Esophagus squamous epithelium (tissue), 5 donors: ENCODE measurements around the gene UBE4A. TPM values are rescaled to one million over a fixed set of nuclear protein-coding genes. Genes with fewer than 3 reads are reported as not detected.

Experiments used
- DNase-seq: peaks from one replicate; lab custom pipeline; 2025; lab: John Stamatoyannopoulos, UW
- H3K27ac ChIP-seq, 4 donors: fragments of 200-600 bp; sonication (generic); one replicate each; pipeline ENCODE4 v1.5.1; 2016 to 2019; ENCODE audit warnings: mild to moderate bottlenecking in 1 of 4
- H3K27me3 ChIP-seq, 4 donors: fragments of 200-600 bp; sonication (generic); 1 replicate in 3 of 4; 2 replicates in 1 of 4; pipeline versions ENCODE4 v1.5.1 to v1.6.0; 2017 to 2021; ENCODE audit warnings: antibody characterized with exemption in 1 of 4
- H3K36me3 ChIP-seq, 3 donors: fragments of 200-600 bp; sonication (generic); one replicate each; pipeline ENCODE4 v1.5.1; 2016 to 2019
- H3K4me1 ChIP-seq, 3 donors: fragments of 200-600 bp; sonication (generic); one replicate each; pipeline ENCODE4 v1.5.1; 2017 to 2019
- H3K4me3 ChIP-seq, 4 donors: fragments of 200-600 bp; sonication (generic); 1 replicate in 3 of 4; 2 replicates in 1 of 4; pipeline ENCODE4 v1.5.1; 2016 to 2019; ENCODE audit warnings: mild to moderate bottlenecking in 2 of 4, moderate library complexity in 1 of 4
- H3K9me3 ChIP-seq, 3 donors: fragments of 200-600 bp; sonication (generic); one replicate each; pipeline ENCODE4 v1.5.1; 2016 to 2019
- POLR2A ChIP-seq, 4 donors: fragments of 450-650 bp; IDR thresholded peaks; one replicate each; pipeline ENCODE4 v1.6.1; 2017; ENCODE audit warnings: antibody characterized with exemption in 4 of 4, mild to moderate bottlenecking in 4 of 4, moderate library complexity in 3 of 4
- intact Hi-C: fragments of 100-400 bp; cut with DNase I; formaldehyde crosslinking; loops from one replicate; pipeline ENCODE4 v1.15.0; 2022
- small RNA-seq, 4 donors: library from RNA; depleted of rRNA; stranded (forward); fragments of <200 nt; gene quantifications; one replicate each; pipeline ENCODE3, GENCODE V24; 2016
- total RNA-seq, 4 donors: library from RNA; depleted of rRNA; stranded (reverse); fragments of >200 nt; gene quantifications; one replicate each; pipeline ENCODE4 v1.1.0, GENCODE V29; 2016
- TF ChIP-seq, protein P1 (sequence below), 6 experiments: fragments of 450-650 bp in 4 of 6; fragments of 200-600 bp in 2 of 6; sonication (generic) in 2 of 6; IDR thresholded peaks; one replicate each; pipeline ENCODE4 v1.5.1; 2016 to 2019; ENCODE audit warnings: antibody characterized with exemption in 6 of 6, mild to moderate bottlenecking in 4 of 6, moderate library complexity in 4 of 6
- donor health status: DM: yes; HTN: yes; CAD: no.

The UBE4A gene
- total RNA-seq, 4 donors from 2014 or later = 21.9 to 36.0 (median 33.2) TPM

DNA sequence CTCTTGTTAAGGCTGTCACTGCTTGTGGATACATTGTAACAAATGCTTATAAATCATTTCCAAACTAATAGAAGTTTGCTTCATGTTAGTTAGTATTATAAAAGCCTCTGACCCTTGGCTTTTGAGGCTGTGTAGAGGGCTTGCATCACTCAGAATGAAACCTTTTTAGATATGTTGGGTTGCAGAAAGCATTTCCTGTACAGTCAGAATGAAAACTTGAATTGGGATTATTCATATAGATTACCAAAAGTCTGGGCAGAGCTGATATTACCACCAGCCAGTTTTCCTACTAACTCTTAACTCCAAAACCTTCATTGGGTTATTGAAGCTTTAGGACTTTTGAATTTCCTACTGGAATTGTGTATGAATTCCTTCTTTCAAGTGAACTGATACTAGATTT is 88.9 kb downstream of the UBE4A start:
- Histone ChIP-seq H3K36me3 (peaks cover 0 to 11% (median 0%) of the 10 kb centered on the region in 3 donors), H3K4me3 (no peak overlapping the region), H3K4me1 (peaks cover 0 to 31% (median 2%) of the 10 kb centered on the region in 3 donors), H3K27ac (no peak overlapping the region), H3K9me3 (no peaks in the 10 kb centered on the region), H3K27me3 (no peaks in the 10 kb centered on the region)
- intact Hi-C loops = no loop called here
- no peak for DNase-seq
- no peak for TF ChIP-seq POLR2A (IDR thresholded peaks at IDR 0.05)
- TF ChIP-seq, protein P1, sequence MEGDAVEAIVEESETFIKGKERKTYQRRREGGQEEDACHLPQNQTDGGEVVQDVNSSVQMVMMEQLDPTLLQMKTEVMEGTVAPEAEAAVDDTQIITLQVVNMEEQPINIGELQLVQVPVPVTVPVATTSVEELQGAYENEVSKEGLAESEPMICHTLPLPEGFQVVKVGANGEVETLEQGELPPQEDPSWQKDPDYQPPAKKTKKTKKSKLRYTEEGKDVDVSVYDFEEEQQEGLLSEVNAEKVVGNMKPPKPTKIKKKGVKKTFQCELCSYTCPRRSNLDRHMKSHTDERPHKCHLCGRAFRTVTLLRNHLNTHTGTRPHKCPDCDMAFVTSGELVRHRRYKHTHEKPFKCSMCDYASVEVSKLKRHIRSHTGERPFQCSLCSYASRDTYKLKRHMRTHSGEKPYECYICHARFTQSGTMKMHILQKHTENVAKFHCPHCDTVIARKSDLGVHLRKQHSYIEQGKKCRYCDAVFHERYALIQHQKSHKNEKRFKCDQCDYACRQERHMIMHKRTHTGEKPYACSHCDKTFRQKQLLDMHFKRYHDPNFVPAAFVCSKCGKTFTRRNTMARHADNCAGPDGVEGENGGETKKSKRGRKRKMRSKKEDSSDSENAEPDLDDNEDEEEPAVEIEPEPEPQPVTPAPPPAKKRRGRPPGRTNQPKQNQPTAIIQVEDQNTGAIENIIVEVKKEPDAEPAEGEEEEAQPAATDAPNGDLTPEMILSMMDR (IDR thresholded peaks at IDR 0.05) = no peak

Small RNA genes lying within 50 kb of the gene (small RNA-seq; reads per million reads assigned to genes)
- gene AP001582.1 = 0 reads per million in 4 donors

Other genes with a start within 250 kb of the UBE4A start
- gene SCN4B, start 206.8 kb upstream of the UBE4A start, total RNA-seq = 1 to 10 TPM in 3 of 4 donors, under 1 TPM in 1; 0.87 to 4.2 (median 1.3) TPM
- gene SCN2B, start 183.0 kb upstream of the UBE4A start, total RNA-seq = 1 to 10 TPM in 1 of 4 donors, under 1 TPM in 1, not detected in 2; 0.38 to 1.1 TPM
- gene JAML, start 134.6 kb upstream of the UBE4A start, total RNA-seq = 10 to 100 TPM in 2 of 4 donors, 1 to 10 TPM in 2; 2.2 to 17.9 (median 9.5) TPM
- gene MPZL3, start 107.2 kb upstream of the UBE4A start, total RNA-seq = 10 to 100 TPM; 17.4 to 44.4 (median 32.4) TPM
- 100 to 1,000 TPM; 249 to 491 (median 352) TPM for gene MPZL2, start 95.3 kb upstream of the UBE4A start, total RNA-seq
- 1 to 10 TPM; 1.9 to 7.8 (median 3.1) TPM for gene CD3E, start 54.9 kb upstream of the UBE4A start, total RNA-seq
- gene CD3D, start 16.9 kb upstream of the UBE4A start, total RNA-seq = 10 to 100 TPM in 1 of 4 donors, 1 to 10 TPM in 3; 5.7 to 11.8 (median 7.2) TPM
- 1 to 10 TPM in 3 of 4 donors, under 1 TPM in 1; 0.85 to 4.0 (median 1.4) TPM for gene CD3G, start 15.3 kb upstream of the UBE4A start, total RNA-seq
- gene ATP5MG, start 42.0 kb downstream of the UBE4A start, total RNA-seq = 10 to 100 TPM; 44.2 to 65.0 (median 48.8) TPM
- gene KMT2A, start 76.9 kb downstream of the UBE4A start, total RNA-seq = 10 to 100 TPM; 22.0 to 54.0 (median 29.0) TPM
- under 1 TPM in 2 of 4 donors, not detected in 2; 0.38 to 0.47 TPM for gene TTC36, start 167.9 kb downstream of the UBE4A start, total RNA-seq
- gene TMEM25, start 171.6 kb downstream of the UBE4A start, total RNA-seq = 10 to 100 TPM in 3 of 4 donors, 1 to 10 TPM in 1; 7.0 to 18.0 (median 15.3) TPM
- gene IFT46, start 206.3 kb downstream of the UBE4A start, total RNA-seq = 10 to 100 TPM; 13.2 to 25.2 (median 18.6) TPM
- 10 to 100 TPM; 67.8 to 81.6 (median 78.1) TPM for gene ARCN1, start 212.8 kb downstream of the UBE4A start, total RNA-seq
- gene PHLDB1, start 248.0 kb downstream of the UBE4A start, total RNA-seq = 10 to 100 TPM in 3 of 4 donors, 1 to 10 TPM in 1; 6.7 to 29.8 (median 21.2) TPM